Gastrocnemius medialis (tissue), 4 donors: ENCODE measurements around the gene MLANA.

ENCODE experiments used
- CTCF ChIP-seq, 5 experiments: fragments of 450-650 bp in 3 of 5; fragments of 200-600 bp in 2 of 5; sonication (generic) in 2 of 5; IDR thresholded peaks in 4 of 5; conservative IDR thresholded peaks in 1 of 5; 1 replicate in 4 of 5; 2 replicates in 1 of 5; pipeline ENCODE4 v1.5.1; 2016 to 2019; ENCODE audit warnings: antibody characterized with exemption in 5 of 5, mild to moderate bottlenecking in 3 of 5, moderate library complexity in 3 of 5
- POLR2A ChIP-seq, 2 donors: fragments of 450-650 bp; IDR thresholded peaks; one replicate each; pipeline ENCODE4 v1.6.1; 2017; ENCODE audit warnings: antibody characterized with exemption in 2 of 2, mild to moderate bottlenecking in 2 of 2, moderate library complexity in 2 of 2

- TF ChIP-seq CTCF (IDR thresholded peaks at IDR 0.05 in 4 of 5, conservative IDR thresholded peaks at IDR 0.05 in 1 of 5): no peak
- no peak for TF ChIP-seq POLR2A (IDR thresholded peaks at IDR 0.05)
Measured at GRCh38 chr9:5899292-5899691, 8.6 kb downstream of the MLANA start.
